Naive B cell (primary cell): Measurements from ENCODE around the gene FBP1. TPM values are rescaled to one million over a fixed set of nuclear protein-coding genes. Genes with fewer than 3 reads are reported as not detected.

Experiments
- ATAC-seq, 2 donors: fragments of 150-1000 bp; cut with Tn5 transposase; 2 replicates each; pipeline ENCODE4 v1.10.0; 2021; ENCODE audit warnings: low read depth in 2 of 2, mild to moderate bottlenecking in 2 of 2, moderate library complexity in 2 of 2
- DNase-seq: peaks from one replicate; pipeline ENCODE4 v3.0.0; 2022
- H3K27ac Mint-ChIP-seq, 6 donors: one replicate each; pipeline ENCODE4 v1.8.0; 2020 to 2022; ENCODE audit warnings: mild to moderate bottlenecking in 6 of 6, mixed read lengths in 6 of 6, moderate library complexity in 5 of 6, inconsistent platforms in 2 of 6
- H3K27me3 Mint-ChIP-seq, 3 donors: one replicate each; pipeline ENCODE4 v1.8.0; 2021 to 2022; ENCODE audit warnings: mixed read lengths in 3 of 3, mild to moderate bottlenecking in 1 of 3
- H3K36me3 Mint-ChIP-seq, 2 donors: one replicate each; pipeline ENCODE4 v1.8.0; 2020 to 2022; ENCODE audit warnings: mixed read lengths in 2 of 2, inconsistent platforms in 1 of 2, mild to moderate bottlenecking in 1 of 2
- H3K4me1 Mint-ChIP-seq, 3 donors: one replicate each; pipeline ENCODE4 v1.8.0; 2020 to 2022; ENCODE audit warnings: mixed read lengths in 3 of 3, inconsistent platforms in 1 of 3, mild to moderate bottlenecking in 1 of 3, moderate library complexity in 1 of 3
- H3K4me3 Mint-ChIP-seq, 8 donors: one replicate each; pipeline ENCODE4 v1.8.0; 2020 to 2022; ENCODE audit warnings: mild to moderate bottlenecking in 8 of 8, mixed read lengths in 8 of 8, moderate library complexity in 8 of 8, inconsistent platforms in 2 of 8
- H3K9me3 Mint-ChIP-seq, 7 donors: one replicate each; pipeline ENCODE4 v1.8.0; 2020 to 2022; ENCODE audit warnings: mixed read lengths in 7 of 7, mild to moderate bottlenecking in 5 of 7, inconsistent platforms in 2 of 7, moderate library complexity in 1 of 7
- polyA plus RNA-seq, 6 donors: library from polyadenylated mRNA; unstranded; fragments of 300-500 nt; fragmentation: Illumina TruSeq; gene quantifications; one replicate each; pipeline ENCODE4 v1.2.3, GENCODE V29; 2021; ENCODE audit warnings: low read depth in 6 of 6

The FBP1 gene
- polyA plus RNA-seq, 6 donors from 2014 or later, result 4.2 to 6.5 (median 5.2) TPM

DNA sequence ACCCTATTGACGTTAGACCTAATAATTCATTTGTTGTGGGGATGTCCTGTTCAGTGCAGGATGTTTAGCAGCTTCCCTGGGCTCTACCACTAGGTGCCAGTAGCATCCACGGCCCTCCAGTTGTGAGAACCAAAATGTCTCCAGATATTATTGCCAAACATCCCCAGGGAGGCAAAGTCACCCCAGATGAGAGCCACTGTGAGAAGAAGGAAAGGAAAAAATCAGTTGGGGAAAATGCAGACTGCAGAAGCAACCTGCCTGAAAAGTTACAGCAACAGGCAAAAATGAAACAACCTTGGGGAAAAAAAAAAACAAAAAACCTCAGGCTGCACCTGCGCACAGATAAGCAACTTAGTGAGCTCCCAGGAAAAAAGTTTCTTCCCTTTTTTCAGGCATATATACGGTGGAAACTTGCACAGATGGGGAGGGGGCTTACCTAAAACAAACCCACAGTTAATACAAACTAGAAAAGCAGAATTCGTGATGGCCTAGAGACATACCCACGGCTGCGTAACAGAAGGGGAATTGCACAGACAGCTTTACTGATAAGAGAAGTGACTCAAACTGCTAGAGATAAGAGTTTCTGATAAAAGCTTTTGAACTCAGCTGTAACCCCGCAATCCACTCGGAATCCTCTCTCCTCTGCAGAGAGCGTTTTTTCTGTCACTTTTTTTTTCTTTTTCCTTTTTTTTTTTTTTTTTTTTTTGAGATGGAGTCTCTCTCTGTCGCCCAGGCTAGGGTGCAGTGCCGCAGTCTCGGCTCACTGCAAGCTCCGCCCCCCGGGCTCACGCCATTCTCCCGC lies 29.8 kb upstream of the FBP1 start:
- peak overlapping the region; percentile 83 to 96 (median 90) for H3K4me3 Mint-ChIP-seq
- peaks cover 7 to 15% (median 12%) of the 10 kb centered on the region in 3 donors for H3K27me3 Mint-ChIP-seq
- H3K9me3 Mint-ChIP-seq, result no peaks in the 10 kb centered on the region
- peaks cover 0 to 7% (median 6%) of the 10 kb centered on the region in 3 donors for H3K4me1 Mint-ChIP-seq
- no peaks in the 10 kb centered on the region for H3K36me3 Mint-ChIP-seq
- H3K27ac Mint-ChIP-seq, result peak overlapping the region in 4 of 6 donors; percentile 12 to 88 (median 62)
- DNase-seq (peak; percentile 22), ATAC-seq (peak; percentile 84 to 88)

DNA sequence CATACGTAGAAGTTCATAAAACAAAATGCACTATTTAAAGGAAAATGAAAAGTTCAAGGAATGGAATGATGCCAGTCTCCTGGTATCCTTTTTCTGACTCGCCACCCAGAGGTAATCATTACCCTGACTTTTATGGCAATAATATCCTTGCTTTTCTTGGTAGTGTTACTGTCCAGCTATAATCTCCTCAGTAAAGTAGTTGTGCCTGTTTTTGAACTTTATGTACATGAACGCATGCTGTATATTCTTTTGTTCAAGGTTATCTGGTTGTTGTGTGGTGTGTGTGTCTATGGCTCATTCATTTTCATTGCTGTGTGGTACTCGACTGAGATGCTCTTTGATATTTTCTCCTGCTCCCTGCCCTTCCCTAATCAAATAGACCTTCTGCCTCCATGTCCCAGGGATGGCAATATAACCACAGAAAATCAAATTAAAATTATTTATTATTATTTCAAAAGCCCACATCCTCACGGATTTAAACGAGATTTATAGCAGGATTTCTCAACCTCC lies 29.2 kb upstream of the FBP1 start:
- Mint-ChIP-seq H3K4me3 (peak overlapping the region in 5 of 8 donors; percentile 83 to 94 (median 90)), H3K4me1 (peaks cover 0 to 7% (median 6%) of the 10 kb centered on the region in 3 donors)

DNA sequence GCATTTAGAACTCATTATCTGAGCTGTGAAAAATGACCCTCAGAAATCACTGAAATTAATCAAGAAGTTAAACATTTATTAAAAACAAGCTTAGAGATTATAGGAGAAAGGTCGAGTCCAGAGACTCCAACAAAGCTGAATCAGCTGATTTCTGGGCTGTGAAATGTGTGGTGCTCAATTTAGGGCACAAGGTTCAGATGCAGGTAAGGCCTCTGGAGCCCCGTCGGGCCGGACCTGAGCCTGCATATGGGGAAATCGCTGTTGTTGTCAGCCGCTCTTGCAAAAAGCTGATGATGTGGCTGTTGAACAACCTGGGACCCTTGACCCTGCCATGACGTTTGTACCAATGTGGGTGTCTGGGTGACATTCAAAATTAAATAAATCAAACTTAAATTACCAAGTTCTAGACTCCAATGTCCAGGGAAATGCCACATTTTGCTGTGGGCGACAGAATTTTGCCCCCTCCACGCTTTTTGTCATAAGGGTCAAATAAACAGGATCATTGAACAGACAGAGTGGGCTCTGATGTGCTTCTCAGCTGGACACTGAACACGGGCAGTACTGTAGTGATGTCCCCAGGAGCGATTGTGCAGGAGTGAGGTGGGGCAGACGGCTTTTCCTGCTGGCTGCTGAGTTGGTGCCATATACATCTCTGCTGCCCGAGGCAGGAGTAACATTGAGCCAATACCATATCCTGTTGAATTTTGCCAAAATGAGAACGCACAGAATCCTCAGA lies 27.2 kb upstream of the FBP1 start:
- Mint-ChIP-seq H3K9me3 (no peaks in the 10 kb centered on the region), H3K4me3 (peak overlapping the region in 2 of 8 donors; percentile 28 to 33)

More for the DNA sequence above, 29.2 kb upstream of the FBP1 start:
- Mint-ChIP-seq H3K36me3 (no peaks in the 10 kb centered on the region), H3K27ac (no peak overlapping the region), H3K9me3 (no peaks in the 10 kb centered on the region), H3K27me3 (peaks cover 7 to 21% (median 17%) of the 10 kb centered on the region in 3 donors)
- DNase-seq, result no peak
- ATAC-seq, result no peak

DNA sequence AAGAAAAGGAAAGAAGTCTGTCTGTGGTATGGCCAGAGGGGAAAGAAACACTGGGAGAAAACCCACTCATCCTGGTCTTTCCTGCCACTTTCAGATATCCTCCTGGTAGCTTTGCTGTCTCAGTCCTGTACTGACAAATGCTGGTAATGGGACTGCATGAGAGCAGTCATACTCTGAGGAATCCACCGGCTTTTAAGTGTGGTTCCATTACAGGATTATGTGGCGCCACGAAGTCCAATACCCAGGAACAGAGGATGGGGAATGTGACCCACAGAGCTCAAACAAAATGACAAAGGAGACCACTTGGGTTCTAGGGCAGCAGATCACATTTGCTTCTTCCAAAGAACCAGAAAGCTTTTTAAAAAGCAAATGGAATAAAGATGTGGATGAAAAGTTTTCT lies 26.3 kb upstream of the FBP1 start:
- H3K27me3 Mint-ChIP-seq, result peaks cover 7 to 26% (median 21%) of the 10 kb centered on the region in 3 donors
- H3K36me3 Mint-ChIP-seq, result no peaks in the 10 kb centered on the region
- ATAC-seq (no peak), DNase-seq (no peak)
- H3K27ac Mint-ChIP-seq, result peak overlapping the region in 1 of 6 donors; percentile 71
- H3K9me3 Mint-ChIP-seq, result no peaks in the 10 kb centered on the region
- peaks cover 0 to 7% (median 6%) of the 10 kb centered on the region in 3 donors for H3K4me1 Mint-ChIP-seq
- no peak overlapping the region for H3K4me3 Mint-ChIP-seq

More for the DNA sequence above, 27.2 kb upstream of the FBP1 start:
- H3K4me1 Mint-ChIP-seq, result peaks cover 0 to 7% (median 6%) of the 10 kb centered on the region in 3 donors
- H3K36me3 Mint-ChIP-seq, result no peaks in the 10 kb centered on the region
- peaks cover 7 to 26% (median 21%) of the 10 kb centered on the region in 3 donors for H3K27me3 Mint-ChIP-seq
- DNase-seq, result no peak
- ATAC-seq, result no peak
- no peak overlapping the region for H3K27ac Mint-ChIP-seq

GRCh38 chr9:94664801-94665200 lies 25.5 kb upstream of the FBP1 start:
- H3K9me3 Mint-ChIP-seq, result no peaks in the 10 kb centered on the region
- ATAC-seq, result no peak
- peak overlapping the region in 1 of 6 donors; percentile 39 for H3K27ac Mint-ChIP-seq

GRCh38 chr9:94663640-94664039 lies 24.3 kb upstream of the FBP1 start:
- Mint-ChIP-seq H3K36me3 (no peaks in the 10 kb centered on the region), H3K9me3 (no peaks in the 10 kb centered on the region), H3K27ac (no peak overlapping the region), H3K4me1 (peaks cover 0 to under 1% (median 0%) of the 10 kb centered on the region in 3 donors), H3K27me3 (peaks cover 7 to 26% (median 21%) of the 10 kb centered on the region in 3 donors), H3K4me3 (no peak overlapping the region)
- ATAC-seq, result no peak
- DNase-seq, result no peak

More at GRCh38 chr9:94664801-94665200, 25.5 kb upstream of the FBP1 start:
- Mint-ChIP-seq H3K4me1 (peaks cover 0 to 7% (median 6%) of the 10 kb centered on the region in 3 donors), H3K36me3 (no peaks in the 10 kb centered on the region), H3K27me3 (peaks cover 7 to 26% (median 21%) of the 10 kb centered on the region in 3 donors), H3K4me3 (no peak overlapping the region)
- DNase-seq, result no peak

GRCh38 chr9:94663140-94663539 lies 23.8 kb upstream of the FBP1 start:
- Mint-ChIP-seq H3K36me3 (no peaks in the 10 kb centered on the region), H3K4me1 (no peaks in the 10 kb centered on the region), H3K27me3 (peaks cover 7 to 26% (median 21%) of the 10 kb centered on the region in 3 donors), H3K4me3 (no peak overlapping the region), H3K9me3 (no peaks in the 10 kb centered on the region), H3K27ac (peak overlapping the region in 1 of 6 donors; percentile 7)
- ATAC-seq, result no peak
- DNase-seq, result no peak

DNA sequence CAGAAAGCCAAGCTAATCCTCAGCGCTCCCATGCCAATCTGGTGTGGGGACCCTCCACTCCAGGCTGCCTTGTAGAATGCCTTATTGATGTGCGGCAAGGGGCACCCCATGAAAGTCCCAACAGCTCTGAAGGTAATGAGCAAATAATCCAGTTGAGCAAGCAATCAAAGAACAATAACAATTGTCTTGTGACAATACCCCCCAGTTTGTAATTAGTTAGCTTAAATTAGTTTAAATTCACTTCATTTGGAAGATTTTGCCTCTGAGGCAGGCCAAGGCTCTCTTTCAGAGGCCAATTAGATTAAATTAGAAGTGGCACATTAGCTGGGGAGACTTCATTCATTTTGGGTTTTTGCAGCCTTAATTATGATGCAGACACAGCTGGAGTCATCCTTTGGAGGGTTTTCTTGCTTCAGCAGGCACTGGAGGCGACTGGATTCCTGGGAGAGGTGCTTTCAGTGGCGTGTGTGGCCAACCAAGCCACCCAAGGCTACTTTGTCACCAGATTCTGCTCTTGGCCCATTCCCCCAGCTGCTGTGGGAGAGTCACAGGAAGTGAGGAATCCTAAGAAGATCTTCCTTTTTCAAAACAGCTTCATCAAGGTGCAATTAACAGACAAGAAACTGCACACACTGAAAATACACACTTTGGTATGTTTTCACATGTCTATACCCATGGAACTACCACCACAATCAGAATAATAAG lies 17.9 kb upstream of the FBP1 start:
- ATAC-seq, result no peak
- H3K27ac Mint-ChIP-seq, result peak overlapping the region in 2 of 6 donors; percentile 88 to 95
- peak overlapping the region in 2 of 8 donors; percentile 15 to 53 for H3K4me3 Mint-ChIP-seq
- H3K36me3 Mint-ChIP-seq, result no peaks in the 10 kb centered on the region
- peaks cover 0 to 2% (median 0%) of the 10 kb centered on the region in 3 donors for H3K27me3 Mint-ChIP-seq
- H3K4me1 Mint-ChIP-seq, result peaks cover 15 to 18% (median 17%) of the 10 kb centered on the region in 3 donors
- no peak for DNase-seq
- H3K9me3 Mint-ChIP-seq, result no peaks in the 10 kb centered on the region

- Mint-ChIP-seq H3K27me3 (peaks cover 0 to 5% (median 0%) of the 10 kb centered on the region in 3 donors), H3K36me3 (no peaks in the 10 kb centered on the region), H3K4me3 (peak overlapping the region; percentile 76 to 93 (median 88)), H3K9me3 (no peaks in the 10 kb centered on the region), H3K4me1 (peaks cover 15 to 18% (median 17%) of the 10 kb centered on the region in 3 donors), H3K27ac (peak overlapping the region; percentile 85 to 96 (median 94))
- peak; percentile 78 for DNase-seq
- peak; percentile 100 for ATAC-seq
These were observed 16.9 kb upstream of the FBP1 start for GRCh38 chr9:94656200-94656599.

DNA sequence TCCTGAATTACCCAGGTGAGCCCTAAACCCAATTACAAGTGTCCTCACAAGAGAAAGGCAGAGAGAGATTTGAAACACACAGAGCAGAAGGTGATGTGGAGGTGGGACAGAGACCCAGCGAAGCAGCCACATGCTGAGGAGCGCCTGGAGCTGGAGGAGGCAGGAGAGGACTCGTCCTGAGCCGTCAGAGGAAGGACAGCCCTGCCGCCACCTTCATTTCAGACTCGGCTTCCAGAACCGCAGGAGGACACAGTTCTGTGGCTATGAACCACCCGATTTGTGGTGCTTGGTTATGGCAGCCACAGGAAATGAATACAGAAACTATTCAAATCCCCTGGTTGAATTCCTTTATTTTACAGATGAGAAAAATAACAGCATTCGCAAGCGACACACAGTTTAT lies 16.4 kb upstream of the FBP1 start:
- H3K36me3 Mint-ChIP-seq, result no peaks in the 10 kb centered on the region
- H3K4me1 Mint-ChIP-seq, result peaks cover 15 to 18% (median 17%) of the 10 kb centered on the region in 3 donors
- H3K4me3 Mint-ChIP-seq, result peak overlapping the region; percentile 76 to 93 (median 88)
- peaks cover 0 to 5% (median 0%) of the 10 kb centered on the region in 3 donors for H3K27me3 Mint-ChIP-seq
- no peaks in the 10 kb centered on the region for H3K9me3 Mint-ChIP-seq
- ATAC-seq (no peak), DNase-seq (no peak)
- peak overlapping the region; percentile 85 to 96 (median 94) for H3K27ac Mint-ChIP-seq

GRCh38 chr9:94654165-94654894 lies 15.0 kb upstream of the FBP1 start:
- peak overlapping the region in 1 of 6 donors; percentile 83 for H3K27ac Mint-ChIP-seq
- H3K4me1 Mint-ChIP-seq, result peaks cover 15 to 18% (median 17%) of the 10 kb centered on the region in 3 donors
- peak overlapping the region in 3 of 8 donors; percentile 2 to 67 (median 15) for H3K4me3 Mint-ChIP-seq
- no peaks in the 10 kb centered on the region for H3K9me3 Mint-ChIP-seq
- no peaks in the 10 kb centered on the region for H3K36me3 Mint-ChIP-seq
- H3K27me3 Mint-ChIP-seq, result peaks cover 0 to 5% (median 0%) of the 10 kb centered on the region in 3 donors
- DNase-seq (no peak), ATAC-seq (no peak)

DNA sequence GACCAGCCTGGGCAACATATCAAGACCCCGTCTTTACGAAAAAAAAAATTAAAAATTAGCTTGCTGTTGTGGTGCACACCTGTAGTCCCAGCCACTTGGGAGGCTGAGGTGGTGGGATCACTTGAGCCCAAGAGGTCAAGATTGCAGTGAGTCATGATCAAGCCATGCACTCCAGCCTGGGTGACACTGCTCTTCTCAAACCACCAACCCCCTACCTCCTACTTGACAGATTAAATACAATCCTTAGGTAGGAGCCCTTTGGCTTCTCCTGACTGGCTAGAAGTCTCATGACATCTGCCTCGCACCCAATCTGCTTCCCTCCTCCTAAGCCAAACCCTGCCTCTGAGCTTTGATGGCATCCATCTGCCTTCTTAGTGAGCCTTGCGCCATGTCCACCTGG lies 11.6 kb upstream of the FBP1 start:
- peaks cover 0 to 5% (median 0%) of the 10 kb centered on the region in 3 donors for H3K27me3 Mint-ChIP-seq
- no peak overlapping the region for H3K27ac Mint-ChIP-seq
- no peak overlapping the region for H3K4me3 Mint-ChIP-seq
- H3K9me3 Mint-ChIP-seq, result no peaks in the 10 kb centered on the region
- no peak for DNase-seq
- H3K36me3 Mint-ChIP-seq, result no peaks in the 10 kb centered on the region
- peaks cover 6 to 8% (median 7%) of the 10 kb centered on the region in 3 donors for H3K4me1 Mint-ChIP-seq
- ATAC-seq, result no peak
